Duodenal mucosa (tissue), 2 donors: ENCODE measurements around the gene SLC10A6.

Source experiments
- H3K27ac ChIP-seq: one replicate; pipeline ENCODE4 v1.7.0; 2013; ENCODE audit warnings: low read depth, low read length
- H3K27me3 ChIP-seq, 2 donors: one replicate each; pipeline ENCODE4 v1.7.0; 2013; ENCODE audit warnings: low read length in 2 of 2, control low read depth in 1 of 2; ENCODE audit not compliant: insufficient read depth in 2 of 2, control insufficient read depth in 1 of 2
- H3K36me3 ChIP-seq, 2 donors: one replicate each; pipeline ENCODE4 v1.7.0; 2013; ENCODE audit warnings: low read length in 2 of 2, control low read depth in 1 of 2; ENCODE audit not compliant: insufficient read depth in 2 of 2, control insufficient read depth in 1 of 2
- H3K4me1 ChIP-seq, 2 donors: one replicate each; pipeline ENCODE4 v1.7.0; 2013; ENCODE audit warnings: low read length in 2 of 2, control low read depth in 1 of 2; ENCODE audit not compliant: insufficient read depth in 2 of 2, control insufficient read depth in 1 of 2
- H3K4me3 ChIP-seq, 2 donors: one replicate each; pipeline ENCODE4 v1.7.0; 2013; ENCODE audit warnings: low read length in 2 of 2, low read depth in 1 of 2
- H3K9ac ChIP-seq, 2 donors: one replicate each; pipeline ENCODE4 v1.7.0; 2013; ENCODE audit warnings: low read length in 2 of 2, low read depth in 1 of 2
- H3K9me3 ChIP-seq, 2 donors: one replicate each; pipeline ENCODE4 v1.7.0; 2013; ENCODE audit warnings: low read length in 2 of 2, control low read depth in 1 of 2; ENCODE audit not compliant: control insufficient read depth in 1 of 2

Gene SLC10A6

DNA sequence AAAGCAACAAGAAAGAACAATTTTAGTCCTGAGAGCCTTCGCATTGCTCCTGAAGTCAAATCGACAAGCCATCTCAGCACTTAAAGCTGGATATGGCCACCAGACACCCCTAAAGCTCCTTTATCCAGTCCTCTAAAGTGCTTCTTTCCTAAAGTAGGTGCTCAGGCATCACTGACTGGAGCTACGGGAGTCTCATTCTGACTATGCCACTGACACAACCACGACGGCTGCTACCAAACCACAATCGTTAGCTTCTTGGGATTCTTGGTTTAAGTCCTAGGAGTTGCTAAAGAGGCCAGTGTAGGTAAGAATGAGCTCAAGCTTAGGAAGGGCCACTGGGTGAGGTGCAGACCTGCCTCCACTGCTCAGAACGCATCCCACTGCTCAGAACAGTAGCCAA lies 1.0 kb downstream of the SLC10A6 start:
- Histone ChIP-seq H3K9me3 (no peaks in the 10 kb centered on the region), H3K4me3 (no peak overlapping the region), H3K9ac (no peak overlapping the region), H3K27me3 (no peaks in the 10 kb centered on the region), H3K36me3 (no peaks in the 10 kb centered on the region), H3K27ac (no peak overlapping the region), H3K4me1 (peaks cover 0 to 8% of the 10 kb centered on the region in 2 donors)

DNA sequence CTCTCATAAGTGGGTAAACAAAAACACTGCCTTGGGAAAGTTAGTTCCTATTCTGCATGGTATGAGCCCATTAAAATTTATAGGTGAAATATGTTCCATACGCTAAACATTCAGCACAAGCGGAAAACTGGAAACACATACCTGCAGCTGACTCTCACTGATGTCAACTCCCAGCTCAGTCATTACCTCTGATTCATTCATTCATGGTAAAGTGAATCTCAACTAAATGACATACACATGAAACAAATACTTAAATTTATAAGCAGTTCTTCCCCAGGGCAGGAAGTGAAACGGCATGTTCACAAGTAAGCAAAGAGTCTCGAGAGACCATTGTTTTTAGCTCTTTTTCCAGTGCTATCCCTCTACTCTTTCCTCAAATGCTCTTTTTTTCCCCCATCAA lies 1.6 kb downstream of the SLC10A6 start:
- H3K27me3 ChIP-seq = no peaks in the 10 kb centered on the region
- H3K27ac ChIP-seq = no peak overlapping the region
- H3K4me1 ChIP-seq = peaks cover 0 to 8% of the 10 kb centered on the region in 2 donors
- H3K4me3 ChIP-seq = no peak overlapping the region
- H3K9me3 ChIP-seq = no peaks in the 10 kb centered on the region
- H3K36me3 ChIP-seq = no peaks in the 10 kb centered on the region
- no peak overlapping the region for H3K9ac ChIP-seq

DNA sequence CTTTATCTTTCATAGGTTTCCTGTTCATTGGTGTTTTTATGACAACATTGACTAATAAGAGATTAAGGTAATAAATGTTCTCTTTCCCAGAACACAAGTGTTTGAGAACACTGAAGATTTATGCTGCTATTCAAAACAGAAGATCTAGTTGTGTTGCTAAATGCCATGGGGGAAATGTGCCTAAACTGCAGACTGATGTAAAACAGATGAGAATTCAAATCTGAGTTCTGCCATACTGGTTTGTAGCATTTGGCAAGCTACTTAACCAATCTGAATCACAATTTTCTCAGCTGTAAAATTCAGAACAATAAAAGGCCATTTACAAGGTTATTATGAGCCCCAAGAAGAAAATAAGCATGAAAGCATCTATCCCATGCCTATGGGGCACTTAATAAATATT lies 2.3 kb downstream of the SLC10A6 start:
- Histone ChIP-seq H3K36me3 (no peaks in the 10 kb centered on the region), H3K27me3 (no peaks in the 10 kb centered on the region), H3K9ac (no peak overlapping the region), H3K9me3 (no peaks in the 10 kb centered on the region), H3K27ac (no peak overlapping the region), H3K4me3 (no peak overlapping the region), H3K4me1 (peaks cover 0 to 8% of the 10 kb centered on the region in 2 donors)

DNA sequence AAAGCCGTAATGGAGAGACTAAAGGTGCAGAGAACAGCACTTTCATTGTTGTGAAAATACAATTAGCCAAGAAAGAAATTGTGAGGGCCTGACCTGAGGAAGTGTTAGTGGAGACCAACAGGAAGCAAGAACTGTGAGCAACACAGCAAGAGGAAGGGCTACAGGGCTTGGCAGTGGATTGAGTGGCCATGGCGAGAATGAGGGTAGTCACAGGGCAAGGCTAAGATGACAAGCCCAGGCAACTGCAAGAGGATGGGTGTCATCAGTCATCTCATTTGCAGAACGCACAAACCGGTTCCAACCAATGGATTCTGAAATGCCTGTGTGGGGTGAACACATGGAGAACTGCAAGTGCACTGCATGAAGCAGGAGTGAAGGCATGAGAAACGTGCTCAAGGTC lies 3.6 kb downstream of the SLC10A6 start:
- Histone ChIP-seq H3K4me3 (no peak overlapping the region), H3K9ac (no peak overlapping the region), H3K27ac (no peak overlapping the region), H3K4me1 (peaks cover 0 to 8% of the 10 kb centered on the region in 2 donors), H3K27me3 (no peaks in the 10 kb centered on the region), H3K36me3 (no peaks in the 10 kb centered on the region), H3K9me3 (no peaks in the 10 kb centered on the region)

DNA sequence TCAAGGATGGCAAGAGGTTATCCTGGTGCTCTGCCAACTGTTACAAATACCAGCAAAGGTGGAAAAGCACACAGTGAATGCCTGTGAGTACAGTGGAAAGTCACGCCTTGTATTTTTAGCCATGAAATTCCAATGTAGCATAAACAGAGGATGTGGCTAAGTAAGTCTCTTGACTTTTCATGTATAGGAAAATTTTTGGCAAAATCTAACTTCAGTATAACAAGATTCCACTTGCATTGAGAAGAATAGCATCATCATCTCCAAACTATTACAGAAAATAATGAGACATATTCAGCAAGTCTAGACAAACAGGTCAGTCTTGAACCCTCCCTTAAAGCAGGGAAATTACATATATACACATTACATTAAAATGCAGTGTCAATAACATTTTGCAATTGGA lies 7.9 kb downstream of the SLC10A6 start:
- Histone ChIP-seq H3K9me3 (no peaks in the 10 kb centered on the region), H3K9ac (no peak overlapping the region), H3K27me3 (no peaks in the 10 kb centered on the region), H3K27ac (no peak overlapping the region), H3K36me3 (no peaks in the 10 kb centered on the region), H3K4me3 (no peak overlapping the region), H3K4me1 (no peaks in the 10 kb centered on the region)

DNA sequence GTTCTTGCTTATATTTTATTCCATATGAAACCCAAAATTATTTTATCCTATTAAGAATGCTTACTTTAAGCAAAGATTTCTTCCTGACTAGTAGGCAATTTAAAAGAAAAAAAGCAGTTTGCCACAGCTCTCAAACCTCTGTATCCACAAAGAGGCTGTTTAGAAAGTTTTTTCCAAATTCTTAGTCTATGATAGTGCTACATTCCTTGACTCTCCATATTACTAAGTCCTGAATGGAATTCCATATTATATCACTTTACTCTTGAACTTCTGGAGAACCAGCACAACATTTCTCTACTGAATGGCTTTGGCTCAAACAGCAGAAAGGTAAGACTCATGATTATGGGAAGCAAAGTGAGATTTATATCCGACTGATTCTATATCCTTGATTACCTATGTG lies 8.3 kb downstream of the SLC10A6 start:
- H3K9ac ChIP-seq = no peak overlapping the region
- H3K4me3 ChIP-seq = no peak overlapping the region
- H3K9me3 ChIP-seq = no peaks in the 10 kb centered on the region
- no peaks in the 10 kb centered on the region for H3K4me1 ChIP-seq
- H3K27ac ChIP-seq = no peak overlapping the region
- no peaks in the 10 kb centered on the region for H3K36me3 ChIP-seq
- no peaks in the 10 kb centered on the region for H3K27me3 ChIP-seq

DNA sequence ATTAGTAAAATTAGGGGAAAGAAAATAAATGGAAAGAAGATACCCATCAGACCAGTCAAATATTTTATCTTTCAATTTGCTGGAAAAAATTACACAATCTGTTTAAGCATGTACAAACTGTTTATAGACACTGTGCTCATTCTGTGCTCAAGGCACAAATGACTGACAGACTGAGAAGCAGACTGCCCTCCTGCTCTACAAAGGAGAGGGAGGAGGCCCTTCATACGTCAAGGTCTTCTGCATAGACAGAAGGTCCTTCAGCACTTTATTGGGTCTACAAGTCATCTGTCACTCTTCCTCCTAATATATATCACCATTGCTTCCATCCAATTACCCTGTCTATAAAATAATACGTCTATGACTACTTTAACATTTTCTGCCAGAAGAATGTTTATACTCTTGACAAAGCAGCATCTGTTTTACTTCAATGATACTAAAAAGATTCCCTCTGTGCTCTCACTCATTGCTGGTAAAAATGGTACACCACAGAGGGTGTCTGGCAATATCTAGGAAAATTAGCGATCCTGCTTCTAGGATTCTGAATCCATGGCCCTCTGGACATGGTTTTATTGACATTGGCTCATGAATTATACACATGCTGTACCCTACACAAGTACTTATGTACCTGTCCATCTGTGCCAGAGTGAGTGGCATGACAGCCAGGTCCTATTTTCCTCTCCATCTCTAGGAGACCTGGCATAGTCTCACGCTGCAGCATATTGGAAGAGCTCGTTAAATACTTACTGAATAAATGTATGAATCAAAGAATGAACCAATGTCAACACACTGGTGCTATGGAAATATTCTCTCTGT lies 11.3 kb downstream of the SLC10A6 start:
- H3K9ac ChIP-seq = no peak overlapping the region
- H3K27me3 ChIP-seq = no peaks in the 10 kb centered on the region
- H3K4me1 ChIP-seq = no peaks in the 10 kb centered on the region
- no peak overlapping the region for H3K27ac ChIP-seq
- H3K4me3 ChIP-seq = no peak overlapping the region
- H3K9me3 ChIP-seq = no peaks in the 10 kb centered on the region
- no peaks in the 10 kb centered on the region for H3K36me3 ChIP-seq

DNA sequence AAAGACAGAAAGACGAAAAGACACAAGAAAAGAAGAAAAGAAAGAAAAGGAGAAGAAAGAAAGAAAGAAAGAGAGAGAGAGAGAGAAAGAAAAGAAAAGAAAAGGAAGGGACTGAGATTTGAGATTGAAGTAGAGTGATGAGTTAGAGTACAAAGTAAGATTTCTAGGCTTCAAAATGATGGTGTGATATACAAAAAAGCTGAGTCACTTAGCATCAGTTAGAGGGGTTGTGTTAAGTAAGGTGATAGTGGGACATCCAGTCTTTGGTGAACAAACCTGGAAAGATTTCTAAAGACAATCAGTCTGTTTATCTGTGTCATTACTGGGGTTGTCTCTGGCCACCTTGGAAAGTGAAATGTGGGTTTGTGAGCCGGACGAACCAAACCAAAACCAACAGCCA lies 13.5 kb downstream of the SLC10A6 start:
- no peaks in the 10 kb centered on the region for H3K27me3 ChIP-seq
- H3K9ac ChIP-seq = no peak overlapping the region
- no peak overlapping the region for H3K27ac ChIP-seq
- H3K4me1 ChIP-seq = no peaks in the 10 kb centered on the region
- no peaks in the 10 kb centered on the region for H3K9me3 ChIP-seq
- no peaks in the 10 kb centered on the region for H3K36me3 ChIP-seq
- H3K4me3 ChIP-seq = no peak overlapping the region

DNA sequence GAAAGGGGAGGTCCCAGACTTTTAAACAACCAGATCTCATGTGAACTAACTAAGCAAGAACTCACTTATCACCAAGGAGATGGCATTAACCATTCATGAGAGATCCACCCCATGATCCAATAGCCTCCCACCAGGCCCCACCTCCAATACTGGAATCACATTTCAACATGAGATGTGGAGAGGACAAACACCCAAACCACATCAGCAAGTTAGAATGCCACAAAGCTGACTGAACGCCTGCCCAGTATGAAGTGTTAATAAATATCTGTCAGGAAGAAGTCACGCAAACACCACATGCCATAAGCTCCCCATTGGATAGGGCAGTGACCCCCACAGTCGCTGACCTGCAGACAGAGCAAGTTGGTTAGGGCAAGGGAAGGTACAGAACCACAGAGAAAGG lies 14.3 kb downstream of the SLC10A6 start:
- H3K9ac ChIP-seq = no peak overlapping the region
- H3K9me3 ChIP-seq = no peaks in the 10 kb centered on the region
- no peak overlapping the region for H3K27ac ChIP-seq
- H3K36me3 ChIP-seq = no peaks in the 10 kb centered on the region
- no peaks in the 10 kb centered on the region for H3K4me1 ChIP-seq
- H3K27me3 ChIP-seq = no peaks in the 10 kb centered on the region
- H3K4me3 ChIP-seq = no peak overlapping the region

DNA sequence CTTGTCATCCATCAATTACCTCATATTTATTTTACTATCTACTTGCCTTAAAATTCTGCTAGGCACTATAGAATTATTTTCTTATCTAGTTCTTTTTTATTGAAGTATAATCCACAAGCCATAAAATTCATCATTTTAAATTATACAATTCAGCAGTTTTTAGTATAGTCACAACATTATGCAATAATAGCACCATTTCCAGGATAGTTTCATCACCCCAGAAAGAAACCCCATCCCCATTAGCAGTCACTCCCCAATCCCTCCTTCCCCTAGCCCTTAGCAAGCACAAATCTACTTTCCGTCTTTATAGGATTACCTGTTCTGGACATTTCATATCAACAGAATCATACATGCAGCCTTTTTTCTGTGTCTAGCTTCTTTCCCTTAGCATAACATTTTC lies 15.6 kb downstream of the SLC10A6 start:
- Histone ChIP-seq H3K9ac (no peak overlapping the region), H3K4me3 (no peak overlapping the region), H3K9me3 (no peaks in the 10 kb centered on the region), H3K4me1 (no peaks in the 10 kb centered on the region), H3K27me3 (no peaks in the 10 kb centered on the region), H3K36me3 (no peaks in the 10 kb centered on the region), H3K27ac (no peak overlapping the region)
